WI38 (cell line): ENCODE results near the gene RCAN3.
"Not testable (repeated sequence)": the region's sequence is repeated elsewhere in the genome, so short reads cannot be mapped to it uniquely, and the experiment has no call there.

Experiments
- H3K4me3 ChIP-seq: 2 replicates; pipeline ENCODE4 v1.5.1; 2011; ENCODE audit warnings: low read depth, mild to moderate bottlenecking, control low read depth, low read length
- TF ChIP-seq, protein P1 (sequence below): IDR thresholded peaks from 2 replicates; pipeline ENCODE4 v1.5.1; 2012; ENCODE audit warnings: low read depth, mild to moderate bottlenecking, control low read depth, low read length

RCAN3 gene

DNA sequence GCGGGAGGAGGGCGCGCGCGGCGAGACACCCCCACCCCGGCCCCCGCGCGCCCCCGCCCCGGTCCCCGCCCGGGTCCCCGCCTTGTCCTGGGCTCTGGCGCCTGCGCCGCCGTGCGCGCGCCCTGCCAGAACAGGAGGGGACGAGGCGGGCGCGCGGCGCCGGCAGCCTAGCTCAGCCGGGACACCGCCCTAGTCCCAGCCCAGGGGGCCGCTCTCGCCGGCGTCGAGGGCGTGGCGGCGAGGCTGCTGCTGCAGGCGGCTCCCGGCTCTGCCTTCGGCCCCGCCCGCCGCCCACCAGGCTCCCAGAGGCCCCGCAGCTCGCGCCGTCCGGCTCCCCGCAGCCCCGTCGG lies at the start of gene RCAN3:
TSS of gene RCAN3 (plus strand) at position 128 of the 350 bp plus-strand sequence. CDS start 11,537 bp downstream, outside the sequence.
- TF ChIP-seq, protein P1, sequence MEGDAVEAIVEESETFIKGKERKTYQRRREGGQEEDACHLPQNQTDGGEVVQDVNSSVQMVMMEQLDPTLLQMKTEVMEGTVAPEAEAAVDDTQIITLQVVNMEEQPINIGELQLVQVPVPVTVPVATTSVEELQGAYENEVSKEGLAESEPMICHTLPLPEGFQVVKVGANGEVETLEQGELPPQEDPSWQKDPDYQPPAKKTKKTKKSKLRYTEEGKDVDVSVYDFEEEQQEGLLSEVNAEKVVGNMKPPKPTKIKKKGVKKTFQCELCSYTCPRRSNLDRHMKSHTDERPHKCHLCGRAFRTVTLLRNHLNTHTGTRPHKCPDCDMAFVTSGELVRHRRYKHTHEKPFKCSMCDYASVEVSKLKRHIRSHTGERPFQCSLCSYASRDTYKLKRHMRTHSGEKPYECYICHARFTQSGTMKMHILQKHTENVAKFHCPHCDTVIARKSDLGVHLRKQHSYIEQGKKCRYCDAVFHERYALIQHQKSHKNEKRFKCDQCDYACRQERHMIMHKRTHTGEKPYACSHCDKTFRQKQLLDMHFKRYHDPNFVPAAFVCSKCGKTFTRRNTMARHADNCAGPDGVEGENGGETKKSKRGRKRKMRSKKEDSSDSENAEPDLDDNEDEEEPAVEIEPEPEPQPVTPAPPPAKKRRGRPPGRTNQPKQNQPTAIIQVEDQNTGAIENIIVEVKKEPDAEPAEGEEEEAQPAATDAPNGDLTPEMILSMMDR = no peak
- peak within 1 kb of the TSS; percentile 70 for H3K4me3 ChIP-seq

- TF ChIP-seq, protein P1 = no peak
- no peak overlapping the region for H3K4me3 ChIP-seq
Measured at GRCh38 chr1:24452922-24453485, 49.6 kb upstream of the RCAN3 start.

- TF ChIP-seq, protein P1 = no peak
Measured at GRCh38 chr1:24454673-24455072, 48.0 kb upstream of the RCAN3 start.

GRCh38 chr1:24455272-24455671 lies 47.4 kb upstream of the RCAN3 start:
- H3K4me3 ChIP-seq = no peak overlapping the region
- TF ChIP-seq, protein P1 = no peak

More at GRCh38 chr1:24454673-24455072, 48.0 kb upstream of the RCAN3 start:
- H3K4me3 ChIP-seq = no peak overlapping the region

GRCh38 chr1:24457866-24458265 lies 44.8 kb upstream of the RCAN3 start:
- H3K4me3 ChIP-seq = no peak overlapping the region
- TF ChIP-seq, protein P1 = no peak

DNA sequence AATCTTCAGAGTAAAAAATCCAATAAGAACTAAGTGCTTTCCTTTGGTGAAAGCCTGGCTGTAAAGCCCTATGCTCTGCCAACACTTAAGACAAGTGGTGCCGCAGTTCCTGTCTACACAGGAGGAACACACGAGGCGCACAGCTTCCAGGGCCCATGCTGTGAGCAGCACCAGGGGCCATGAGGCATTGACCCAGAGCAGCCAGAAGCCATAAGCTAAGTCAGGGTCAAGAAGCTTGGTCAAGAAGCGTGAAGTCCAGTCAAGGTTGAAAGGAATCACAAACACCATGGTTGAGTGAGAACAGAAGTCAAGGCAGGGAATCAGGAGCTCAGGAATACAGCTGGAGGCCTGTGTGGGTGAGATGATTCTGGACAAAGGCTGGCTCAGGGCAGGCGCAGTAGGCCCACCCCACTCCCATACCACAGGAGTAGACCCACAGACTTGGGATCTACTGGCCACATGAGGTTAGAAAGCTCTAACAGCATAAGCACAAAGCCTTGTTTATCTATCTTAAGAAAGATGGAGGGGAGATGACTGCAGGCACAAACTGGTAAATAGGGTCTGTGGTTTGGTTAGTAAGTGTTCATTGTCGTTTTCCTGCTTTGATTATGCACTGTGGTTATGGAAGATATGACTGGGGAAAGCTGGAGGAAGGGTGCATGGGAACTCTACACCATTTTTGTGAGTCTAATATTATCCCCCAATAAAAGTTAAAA lies 42.9 kb upstream of the RCAN3 start:
- TF ChIP-seq, protein P1 = no peak
- H3K4me3 ChIP-seq = no peak overlapping the region

- not testable (repeated sequence) for H3K4me3 ChIP-seq
Measured at GRCh38 chr1:24462128-24462527, 40.5 kb upstream of the RCAN3 start.
